GM12865 (cell line): ENCODE data around the gene PKP4.
"Not testable (repeated sequence)": the region's sequence is repeated elsewhere in the genome, so short reads cannot be mapped to it uniquely, and the experiment has no call there.

ENCODE experiments used
- DNase-seq: peaks from one replicate; pipeline ENCODE4 v3.0.0; 2010; ENCODE audit warnings: low read depth
- H3K4me3 ChIP-seq: 2 replicates; pipeline ENCODE4 v1.5.1; 2011; ENCODE audit warnings: mild to moderate bottlenecking, low read depth, low read length, control low read depth
- TF ChIP-seq, protein P1 (sequence below): IDR thresholded peaks from 2 replicates; pipeline ENCODE4 v1.5.1; 2011; ENCODE audit warnings: low read length, control low read depth, low read depth, inconsistent platforms; ENCODE audit not compliant: insufficient read depth; ENCODE audit errors: missing control alignments

Gene PKP4

DNA sequence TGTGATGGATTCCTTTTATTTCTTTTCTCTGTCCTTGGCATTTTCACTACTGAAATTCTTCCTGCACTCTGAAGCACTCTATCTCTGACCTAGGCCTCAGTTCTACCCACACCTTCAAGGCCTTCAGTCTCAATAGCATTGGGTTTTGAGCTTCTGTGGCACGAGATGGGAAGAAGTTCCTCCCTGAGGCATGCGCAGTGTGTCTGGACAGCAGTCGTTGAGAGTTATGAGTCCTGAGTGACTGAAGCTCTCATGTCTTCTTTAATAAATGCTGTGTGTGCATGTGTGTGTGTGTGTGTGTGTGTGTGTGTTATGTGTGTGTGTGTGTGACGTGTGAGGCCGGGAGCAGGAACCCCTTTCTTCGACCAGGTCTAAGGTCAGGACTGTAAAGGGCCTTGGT lies 242.6 kb downstream of the PKP4 start:
- H3K4me3 ChIP-seq = no peak overlapping the region
- TF ChIP-seq, protein P1, sequence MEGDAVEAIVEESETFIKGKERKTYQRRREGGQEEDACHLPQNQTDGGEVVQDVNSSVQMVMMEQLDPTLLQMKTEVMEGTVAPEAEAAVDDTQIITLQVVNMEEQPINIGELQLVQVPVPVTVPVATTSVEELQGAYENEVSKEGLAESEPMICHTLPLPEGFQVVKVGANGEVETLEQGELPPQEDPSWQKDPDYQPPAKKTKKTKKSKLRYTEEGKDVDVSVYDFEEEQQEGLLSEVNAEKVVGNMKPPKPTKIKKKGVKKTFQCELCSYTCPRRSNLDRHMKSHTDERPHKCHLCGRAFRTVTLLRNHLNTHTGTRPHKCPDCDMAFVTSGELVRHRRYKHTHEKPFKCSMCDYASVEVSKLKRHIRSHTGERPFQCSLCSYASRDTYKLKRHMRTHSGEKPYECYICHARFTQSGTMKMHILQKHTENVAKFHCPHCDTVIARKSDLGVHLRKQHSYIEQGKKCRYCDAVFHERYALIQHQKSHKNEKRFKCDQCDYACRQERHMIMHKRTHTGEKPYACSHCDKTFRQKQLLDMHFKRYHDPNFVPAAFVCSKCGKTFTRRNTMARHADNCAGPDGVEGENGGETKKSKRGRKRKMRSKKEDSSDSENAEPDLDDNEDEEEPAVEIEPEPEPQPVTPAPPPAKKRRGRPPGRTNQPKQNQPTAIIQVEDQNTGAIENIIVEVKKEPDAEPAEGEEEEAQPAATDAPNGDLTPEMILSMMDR = no peak
- no peak for DNase-seq

- TF ChIP-seq, protein P1 = no peak
- no peak for DNase-seq
- H3K4me3 ChIP-seq = no peak overlapping the region
These were observed 244.3 kb downstream of the PKP4 start for GRCh38 chr2:158701101-158701500.

- no peak for DNase-seq
- H3K4me3 ChIP-seq = no peak overlapping the region
- TF ChIP-seq, protein P1 = no peak
These were observed 246.0 kb downstream of the PKP4 start for GRCh38 chr2:158702740-158703139.

GRCh38 chr2:158704724-158705465 lies 248.1 kb downstream of the PKP4 start:
- not testable (repeated sequence) for H3K4me3 ChIP-seq, DNase-seq

DNA sequence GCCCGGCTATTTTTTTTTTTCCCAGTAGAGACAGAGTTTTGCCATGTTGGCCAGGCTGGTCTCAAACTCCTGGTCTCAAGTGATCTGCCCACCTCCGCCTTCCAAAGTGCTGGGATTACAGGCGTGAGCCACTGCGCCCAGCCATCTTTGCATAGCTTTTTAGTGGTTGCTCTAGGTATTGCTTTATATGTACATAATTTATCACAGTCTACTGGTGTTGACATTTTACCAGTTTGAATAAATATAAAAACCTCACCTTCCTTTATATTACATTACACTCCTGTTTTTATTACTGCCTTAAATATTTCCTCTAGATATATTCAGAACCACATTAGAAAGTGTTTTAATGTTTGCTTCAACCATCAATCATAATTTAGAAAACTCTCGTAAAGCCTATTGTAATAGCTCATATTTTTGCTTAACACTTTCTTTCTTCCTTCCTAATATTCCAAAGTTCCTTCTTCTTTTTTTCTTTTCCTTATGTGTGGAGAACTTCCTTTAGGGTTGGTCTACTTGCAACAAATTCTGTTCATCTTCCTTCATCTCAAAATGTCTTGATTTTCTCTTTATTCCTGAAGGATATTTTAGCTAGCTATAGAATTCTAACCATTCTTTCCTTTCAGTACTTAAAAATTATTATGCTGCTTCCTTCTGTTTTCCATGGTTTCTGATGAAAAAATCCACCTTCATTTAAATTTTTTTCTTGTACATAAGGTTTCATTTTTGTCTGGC lies 256.2 kb downstream of the PKP4 start:
- H3K4me3 ChIP-seq = no peak overlapping the region
- no peak for DNase-seq
- TF ChIP-seq, protein P1 = no peak

DNA sequence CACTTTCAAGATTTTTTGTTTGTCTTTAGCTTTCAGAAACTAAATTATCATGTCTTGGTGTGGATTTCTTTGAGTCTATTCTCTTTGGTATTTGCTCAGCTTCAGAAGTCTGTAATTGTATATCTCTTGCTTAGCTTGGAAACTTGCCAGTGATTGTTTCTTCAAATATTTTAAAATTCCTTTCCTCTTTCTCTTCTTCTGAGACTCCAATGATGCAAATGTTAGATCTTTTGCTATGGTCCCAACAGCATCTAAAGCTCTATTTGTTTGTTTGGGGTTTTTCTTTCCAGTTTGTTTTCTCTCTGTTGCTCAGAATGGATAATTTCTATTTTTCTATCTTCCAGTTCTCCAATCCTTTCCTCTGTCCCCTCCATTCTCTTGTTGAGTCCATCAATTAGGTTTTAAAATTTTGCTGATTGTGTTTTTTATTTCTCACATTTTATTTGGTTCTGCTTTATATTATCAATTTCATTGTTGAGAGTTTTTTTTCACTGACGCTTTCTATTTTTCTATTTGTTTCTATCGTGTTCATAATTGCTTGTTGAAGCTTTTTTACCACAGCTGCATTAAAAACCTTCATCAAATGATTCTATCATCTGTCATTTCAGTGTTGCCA lies 256.9 kb downstream of the PKP4 start:
- TF ChIP-seq, protein P1 = no peak
- DNase-seq = no peak
- no peak overlapping the region for H3K4me3 ChIP-seq

DNA sequence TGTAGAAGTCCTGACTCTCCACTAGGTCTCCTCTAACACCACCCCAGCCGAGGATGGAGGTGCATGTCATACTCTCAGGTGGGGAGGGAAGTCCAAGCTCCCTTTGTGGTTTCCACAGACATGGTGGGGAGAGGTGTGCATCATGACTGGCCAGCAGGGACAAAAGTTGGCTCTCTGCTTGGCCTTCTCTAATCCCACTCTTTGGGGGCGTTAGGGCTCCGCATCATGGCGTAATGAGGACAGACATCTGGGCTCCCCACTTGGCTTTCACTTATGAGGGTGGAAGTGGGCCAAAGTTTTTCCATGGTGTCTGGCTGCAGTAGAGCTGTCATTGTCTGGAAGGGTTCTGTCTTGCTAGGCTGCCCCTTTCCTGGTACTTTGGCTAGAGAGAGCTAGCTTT lies 257.7 kb downstream of the PKP4 start:
- TF ChIP-seq, protein P1 = no peak
- DNase-seq = no peak
- no peak overlapping the region for H3K4me3 ChIP-seq
